HepG2 (cell line): Measurements from ENCODE around the gene B4GALT1. TPM values are rescaled to one million over a fixed set of nuclear protein-coding genes. Genes with fewer than 3 reads are reported as not detected.
A peak's percentile ranks its signal among the peaks of the same experiment; 100 is the strongest.

Experiments used
- CC2D1A ChIP-seq: sonication (generic); formaldehyde crosslinking; IDR thresholded peaks from 2 replicates; pipeline ENCODE4 v1.8.1; 2023; ENCODE audit warnings: mild to moderate bottlenecking, missing genetic modification reagents
- DPF2 ChIP-seq: sonication (generic); formaldehyde crosslinking; IDR thresholded peaks from 2 replicates; pipeline ENCODE4 v1.4.0; 2020; ENCODE audit warnings: mild to moderate bottlenecking, low read depth, missing genetic modification reagents, borderline replicate concordance
- KLF16 ChIP-seq, 2 experiments: sonication (generic) in 1 of 2; formaldehyde crosslinking in 1 of 2; IDR thresholded peaks; 2 replicates each; pipeline versions ENCODE4 v1.6.1 to v1.8.0; 2016 to 2023; ENCODE audit warnings: missing genetic modification reagents in 2 of 2, missing compliant biosample characterization in 1 of 2
- MEIS1 ChIP-seq: sonication (generic); formaldehyde crosslinking; IDR thresholded peaks from 2 replicates; pipeline ENCODE4 v1.9.0; 2021; ENCODE audit warnings: mild to moderate bottlenecking, missing genetic modification reagents, moderate library complexity, borderline replicate concordance
- NPAS2 ChIP-seq: sonication (generic); formaldehyde crosslinking; IDR thresholded peaks from 2 replicates; pipeline ENCODE4 v1.8.0; 2022; ENCODE audit warnings: mild to moderate bottlenecking, missing genetic modification reagents, borderline replicate concordance
- NR2F1 ChIP-seq, 2 experiments: fragments of 450-650 bp in 1 of 2; formaldehyde crosslinking in 1 of 2; IDR thresholded peaks; 2 replicates each; pipeline versions ENCODE4 v1.5.0 to v1.6.1; 2016 to 2020; ENCODE audit warnings: mild to moderate bottlenecking in 1 of 2, missing compliant biosample characterization in 1 of 2, missing genetic modification reagents in 1 of 2, moderate library complexity in 1 of 2
- NRL ChIP-seq: sonication (generic); formaldehyde crosslinking; IDR thresholded peaks from 2 replicates; pipeline ENCODE4 v1.5.0; 2020; ENCODE audit warnings: missing genetic modification reagents, mild to moderate bottlenecking, moderate library complexity, borderline replicate concordance
- PITX1 ChIP-seq: sonication (generic); formaldehyde crosslinking; IDR thresholded peaks from 2 replicates; pipeline ENCODE4 v1.5.1; 2020; ENCODE audit warnings: mild to moderate bottlenecking, missing genetic modification reagents
- RBAK ChIP-seq: sonication (generic); formaldehyde crosslinking; IDR thresholded peaks from 2 replicates; pipeline ENCODE4 v1.5.1; 2020; ENCODE audit warnings: mild to moderate bottlenecking, missing genetic modification reagents
- REPIN1 ChIP-seq: sonication (generic); formaldehyde crosslinking; IDR thresholded peaks from 2 replicates; pipeline ENCODE4 v1.8.0; 2022; ENCODE audit warnings: missing genetic modification reagents, low read depth, mild to moderate bottlenecking, borderline replicate concordance
- SMAD1 ChIP-seq: sonication (generic); formaldehyde crosslinking; IDR thresholded peaks from 2 replicates; pipeline ENCODE4 v1.4.0; 2020; ENCODE audit warnings: missing genetic modification reagents, low read depth, mild to moderate bottlenecking, borderline replicate concordance
- SMAD9 ChIP-seq: sonication (generic); formaldehyde crosslinking; IDR thresholded peaks from 2 replicates; pipeline ENCODE4 v1.5.1; 2020; ENCODE audit warnings: mild to moderate bottlenecking, missing genetic modification reagents
- SOX6 ChIP-seq, 2 experiments: fragments of 450-650 bp in 1 of 2; sonication (generic) in 1 of 2; formaldehyde crosslinking in 1 of 2; IDR thresholded peaks; 2 replicates each; pipeline versions ENCODE4 v1.4.0 to v1.6.1; 2017 to 2020; ENCODE audit warnings: antibody characterized with exemption in 1 of 2, mild to moderate bottlenecking in 1 of 2, missing genetic modification reagents in 1 of 2
- SP5 ChIP-seq: IDR thresholded peaks from 2 replicates; pipeline ENCODE4 v1.6.1; 2016; ENCODE audit warnings: low read depth, borderline replicate concordance
- THYN1 ChIP-seq: sonication (generic); formaldehyde crosslinking; IDR thresholded peaks from 2 replicates; pipeline ENCODE4 v1.8.1; 2023; ENCODE audit warnings: low read depth, mild to moderate bottlenecking, moderate library complexity, missing genetic modification reagents, borderline replicate concordance
- ZBTB3 ChIP-seq: sonication (generic); formaldehyde crosslinking; IDR thresholded peaks from 2 replicates; pipeline ENCODE4 v1.4.0; 2020; ENCODE audit warnings: low read depth, mild to moderate bottlenecking, moderate library complexity, missing genetic modification reagents, borderline replicate concordance
- ZNF350 ChIP-seq: sonication (generic); formaldehyde crosslinking; IDR thresholded peaks from 2 replicates; pipeline ENCODE4 v1.4.0; 2020; ENCODE audit warnings: mild to moderate bottlenecking, low read depth, missing genetic modification reagents, borderline replicate concordance
- ZNF496 ChIP-seq: sonication (generic); formaldehyde crosslinking; IDR thresholded peaks from 2 replicates; pipeline ENCODE4 v1.8.1; 2023; ENCODE audit warnings: mild to moderate bottlenecking, moderate library complexity, missing genetic modification reagents; ENCODE audit not compliant: insufficient replicate concordance
- polyA plus RNA-seq, 8 experiments: library from polyadenylated mRNA; depleted of rRNA in 3 of 8; stranded (reverse) in 7 of 8; unstranded in 1 of 8; fragments of >200 nt; fragmentation: Illumina TruSeq in 4 of 8; extraction: Trizol in 4 of 8; gene quantifications; 2 replicates each; pipeline versions ENCODE4 v1.2.1 to v1.2.3, GENCODE V29; 2011 to 2016; ENCODE audit warnings: low read depth in 4 of 8, missing spikeins in 1 of 8, mixed read lengths in 1 of 8; ENCODE audit not compliant: insufficient read depth in 1 of 8
- total RNA-seq, 5 experiments: library from RNA; depleted of rRNA; stranded (reverse); fragments of >200 nt; fragmentation: Illumina TruSeq; extraction: Trizol; gene quantifications; 2 replicates each; pipeline ENCODE4 v1.2.3, GENCODE V29; 2016; ENCODE audit warnings: low read depth in 1 of 5
- TF ChIP-seq, protein P1 (sequence below): sonication (generic); formaldehyde crosslinking; IDR thresholded peaks from 2 replicates; pipeline ENCODE4 v1.5.0; 2020; ENCODE audit warnings: missing genetic modification reagents
- TF ChIP-seq, protein P2 (sequence below): sonication (generic); formaldehyde crosslinking; IDR thresholded peaks from 2 replicates; pipeline ENCODE4 v1.5.0; 2020; ENCODE audit warnings: mild to moderate bottlenecking, low read depth, missing genetic modification reagents, borderline replicate concordance
- TF ChIP-seq, protein P3 (sequence below): sonication (generic); formaldehyde crosslinking; IDR thresholded peaks from 2 replicates; pipeline ENCODE4 v1.5.1; 2020; ENCODE audit warnings: mild to moderate bottlenecking, missing genetic modification reagents, moderate library complexity
- TF ChIP-seq, protein P4 (sequence below): sonication (generic); formaldehyde crosslinking; IDR thresholded peaks from 2 replicates; pipeline ENCODE4 v1.8.1; 2023; ENCODE audit warnings: mild to moderate bottlenecking, moderate library complexity, missing genetic modification reagents

B4GALT1 gene
- total and polyA plus RNA-seq, 2 of the 13 experiments (the other 11 are each of a cell fraction or from before 2014, with no cell fraction given), result 15.7 to 33.5 TPM

DNA sequence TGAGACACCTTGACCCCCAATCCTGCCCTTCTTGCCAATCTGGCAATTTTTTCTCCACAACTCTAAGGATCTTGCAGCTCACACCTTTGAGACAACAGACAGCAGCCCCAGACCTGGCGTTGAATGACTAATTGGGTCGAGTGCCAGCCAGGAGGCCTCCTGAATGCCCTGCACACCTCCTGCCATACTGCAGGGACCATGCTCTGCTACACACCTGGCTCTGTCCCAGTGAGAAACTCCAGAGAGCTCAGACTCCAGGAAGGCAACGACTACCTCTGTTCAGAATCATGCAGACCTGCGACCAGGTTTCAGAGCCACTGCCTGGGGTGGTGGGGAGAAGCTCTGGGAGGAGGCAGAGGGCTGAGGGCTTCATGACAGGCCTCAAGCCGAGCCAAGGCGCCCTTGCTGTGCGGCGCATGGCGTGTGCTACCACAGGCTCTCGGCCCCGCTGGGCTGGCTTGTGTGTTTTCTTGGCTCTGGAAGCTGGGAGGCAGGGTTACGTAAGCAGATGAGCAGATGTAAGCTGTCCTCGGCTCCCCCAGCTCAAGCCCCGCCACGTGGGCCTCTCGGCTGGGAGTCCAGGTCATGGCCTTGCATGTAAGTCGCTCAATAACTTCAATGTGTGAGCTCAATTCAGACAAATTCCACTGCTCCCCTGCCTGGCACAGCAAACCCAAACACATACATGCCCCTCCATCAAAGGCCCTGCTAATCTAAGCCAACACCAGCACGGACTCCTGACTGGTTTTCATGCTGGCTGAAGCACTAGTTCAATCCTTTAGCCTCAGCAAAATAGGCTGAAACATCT lies 27.5 kb downstream of the B4GALT1 start (continued):
- TF ChIP-seq MEIS1 (CRISPR knock-in tag), result peak; percentile 84; the same call in 1 of the 2 replicates
- no peak for TF ChIP-seq NPAS2 (CRISPR knock-in tag)
- TF ChIP-seq PITX1 (CRISPR knock-in tag), result peak; percentile 95
- TF ChIP-seq, protein P1, sequence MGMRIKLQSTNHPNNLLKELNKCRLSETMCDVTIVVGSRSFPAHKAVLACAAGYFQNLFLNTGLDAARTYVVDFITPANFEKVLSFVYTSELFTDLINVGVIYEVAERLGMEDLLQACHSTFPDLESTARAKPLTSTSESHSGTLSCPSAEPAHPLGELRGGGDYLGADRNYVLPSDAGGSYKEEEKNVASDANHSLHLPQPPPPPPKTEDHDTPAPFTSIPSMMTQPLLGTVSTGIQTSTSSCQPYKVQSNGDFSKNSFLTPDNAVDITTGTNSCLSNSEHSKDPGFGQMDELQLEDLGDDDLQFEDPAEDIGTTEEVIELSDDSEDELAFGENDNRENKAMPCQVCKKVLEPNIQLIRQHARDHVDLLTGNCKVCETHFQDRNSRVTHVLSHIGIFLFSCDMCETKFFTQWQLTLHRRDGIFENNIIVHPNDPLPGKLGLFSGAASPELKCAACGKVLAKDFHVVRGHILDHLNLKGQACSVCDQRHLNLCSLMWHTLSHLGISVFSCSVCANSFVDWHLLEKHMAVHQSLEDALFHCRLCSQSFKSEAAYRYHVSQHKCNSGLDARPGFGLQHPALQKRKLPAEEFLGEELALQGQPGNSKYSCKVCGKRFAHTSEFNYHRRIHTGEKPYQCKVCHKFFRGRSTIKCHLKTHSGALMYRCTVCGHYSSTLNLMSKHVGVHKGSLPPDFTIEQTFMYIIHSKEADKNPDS, result peak; percentile 65; the same call in 1 of the 2 replicates
- TF ChIP-seq KLF16 (CRISPR knock-in tag; IDR thresholded peaks at IDR 0.05), result peak in 1 of 2 experiments; percentile 93; a peak in 2 of 4 replicates
- TF ChIP-seq, protein P2, sequence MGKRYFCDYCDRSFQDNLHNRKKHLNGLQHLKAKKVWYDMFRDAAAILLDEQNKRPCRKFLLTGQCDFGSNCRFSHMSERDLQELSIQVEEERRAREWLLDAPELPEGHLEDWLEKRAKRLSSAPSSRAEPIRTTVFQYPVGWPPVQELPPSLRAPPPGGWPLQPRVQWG (CRISPR knock-in tag), result no peak
- no peak for TF ChIP-seq SOX6 (IDR thresholded peaks at IDR 0.05)
- TF ChIP-seq SOX6 (CRISPR knock-in tag; IDR thresholded peaks at IDR 0.05), result peak; percentile 91
- TF ChIP-seq ZNF496, result no peak
- no peak for TF ChIP-seq SMAD9 (CRISPR knock-in tag)
- peak; percentile 87; the same call in 1 of the 2 replicates for TF ChIP-seq NRL (CRISPR knock-in tag)
- TF ChIP-seq, protein P3, sequence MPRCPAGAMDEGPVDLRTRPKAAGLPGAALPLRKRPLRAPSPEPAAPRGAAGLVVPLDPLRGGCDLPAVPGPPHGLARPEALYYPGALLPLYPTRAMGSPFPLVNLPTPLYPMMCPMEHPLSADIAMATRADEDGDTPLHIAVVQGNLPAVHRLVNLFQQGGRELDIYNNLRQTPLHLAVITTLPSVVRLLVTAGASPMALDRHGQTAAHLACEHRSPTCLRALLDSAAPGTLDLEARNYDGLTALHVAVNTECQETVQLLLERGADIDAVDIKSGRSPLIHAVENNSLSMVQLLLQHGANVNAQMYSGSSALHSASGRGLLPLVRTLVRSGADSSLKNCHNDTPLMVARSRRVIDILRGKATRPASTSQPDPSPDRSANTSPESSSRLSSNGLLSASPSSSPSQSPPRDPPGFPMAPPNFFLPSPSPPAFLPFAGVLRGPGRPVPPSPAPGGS (CRISPR knock-in tag), result peak; percentile 91
- TF ChIP-seq CC2D1A (CRISPR knock-in tag), result no peak
- peak; percentile 91; the same call in 1 of the 2 replicates for TF ChIP-seq ZNF350 (CRISPR knock-in tag)
- TF ChIP-seq SP5 (CRISPR knock-in tag), result peak; percentile 30; the same call in 1 of the 2 replicates
- no peak for TF ChIP-seq RBAK (CRISPR knock-in tag)
- TF ChIP-seq, protein P4, sequence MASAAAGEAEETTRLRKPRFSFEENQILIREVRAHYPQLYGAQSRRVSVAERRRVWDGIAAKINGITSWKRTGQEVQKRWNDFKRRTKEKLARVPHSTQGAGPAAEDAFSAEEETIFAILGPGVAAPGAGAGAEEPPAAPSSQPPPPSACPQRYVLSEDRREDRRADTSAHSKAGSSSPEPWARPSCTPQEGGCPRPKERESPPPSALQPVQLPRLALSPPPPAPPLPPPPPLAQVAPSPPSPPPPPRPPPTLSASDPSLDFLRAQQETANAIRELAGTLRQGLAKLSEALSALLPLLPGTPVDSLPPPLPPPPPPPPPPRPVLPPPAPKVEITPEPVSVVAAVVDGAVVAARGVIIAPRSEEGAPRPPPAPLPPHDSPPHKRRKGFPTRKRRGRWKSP, result peak; percentile 53; the same call in 1 of the 2 replicates
- peak; percentile 87 for TF ChIP-seq REPIN1 (CRISPR knock-in tag)
- peak; percentile 56; the same call in 1 of the 2 replicates for TF ChIP-seq SMAD1 (CRISPR knock-in tag)
- 0 out of 2 replicates have a peak, but pooled peaks have one; percentile 79 for TF ChIP-seq ZBTB3 (CRISPR knock-in tag)
- TF ChIP-seq NR2F1 (CRISPR knock-in tag; IDR thresholded peaks at IDR 0.05), result peak; percentile 78 to 90
- no peak for TF ChIP-seq THYN1 (CRISPR knock-in tag)
- peak; percentile 73; the same call in 1 of the 2 replicates for TF ChIP-seq DPF2 (CRISPR knock-in tag)
